ENCODE data around the gene LKAAEAR1.

Gene LKAAEAR1

GRCh38 chr20:64111841-64112641 lies 27.8 kb upstream of the LKAAEAR1 start:
- no peak for DNase-seq (ENCODE audit: low read depth in 1 of 2, low spot score in 1 of 2)

- DNase-seq (ENCODE audit: low read depth in 1 of 2, low spot score in 1 of 2): no peak
These were observed 26.3 kb upstream of the LKAAEAR1 start for GRCh38 chr20:64110411-64111068.

- DNase-seq (ENCODE audit: low read depth in 1 of 2, low spot score in 1 of 2): no peak
These were observed 25.7 kb upstream of the LKAAEAR1 start for GRCh38 chr20:64109831-64110391.

GRCh38 chr20:64108731-64109681 lies 24.8 kb upstream of the LKAAEAR1 start:
- no peak for DNase-seq (ENCODE audit: low read depth in 1 of 2, low spot score in 1 of 2)

GRCh38 chr20:64107736-64108457 lies 23.7 kb upstream of the LKAAEAR1 start:
- no peak for DNase-seq (ENCODE audit: low read depth in 1 of 2, low spot score in 1 of 2)

- DNase-seq (ENCODE audit: low read depth in 1 of 2, low spot score in 1 of 2): no peak
These were observed 23.0 kb upstream of the LKAAEAR1 start, which contains the start of gene NPBWR2 for GRCh38 chr20:64106981-64107735. Gene NPBWR2, minus strand, starts transcription at chr20:64107565. Its CDS starts 734 bp downstream, at chr20:64106831.

GRCh38 chr20:64106435-64106961 lies 22.3 kb upstream of the LKAAEAR1 start:
- DNase-seq (ENCODE audit: low read depth in 1 of 2, low spot score in 1 of 2): no peak

- no peak for DNase-seq (ENCODE audit: low read depth in 1 of 2, low spot score in 1 of 2)
These were observed 21.7 kb upstream of the LKAAEAR1 start for GRCh38 chr20:64105846-64106434.

- DNase-seq (ENCODE audit: low read depth in 1 of 2, low spot score in 1 of 2): no peak
These were observed 20.7 kb upstream of the LKAAEAR1 start for GRCh38 chr20:64104667-64105451.

GRCh38 chr20:64103871-64104666 lies 19.9 kb upstream of the LKAAEAR1 start:
- no peak for DNase-seq (ENCODE audit: low read depth in 1 of 2, low spot score in 1 of 2)

- DNase-seq (ENCODE audit: low read depth in 1 of 2, low spot score in 1 of 2): no peak
These were observed 18.6 kb upstream of the LKAAEAR1 start for GRCh38 chr20:64102647-64103354.

- peak; percentile 42 to 62 for DNase-seq (ENCODE audit: low read depth in 1 of 2, low spot score in 1 of 2)
These were observed 17.8 kb upstream of the LKAAEAR1 start for GRCh38 chr20:64101731-64102621.

GRCh38 chr20:64100946-64101688 lies 16.9 kb upstream of the LKAAEAR1 start:
- DNase-seq (ENCODE audit: low read depth in 1 of 2, low spot score in 1 of 2): no peak

- DNase-seq (ENCODE audit: low read depth in 1 of 2, low spot score in 1 of 2): no peak
These were observed 16.3 kb upstream of the LKAAEAR1 start for GRCh38 chr20:64100566-64100888.

GRCh38 chr20:64099880-64100565 lies 15.8 kb upstream of the LKAAEAR1 start:
- DNase-seq (ENCODE audit: low read depth in 1 of 2, low spot score in 1 of 2): no peak

Measured in stimulated activated CD4-positive, alpha-beta T cell treated with anti-CD3 and anti-CD28 coated beads, Interleukin-15, amount 100 ng/mL, for 1 hour (primary cell).